IMR-90 (cell line): ENCODE results near the gene MGAT4A. TPM values are rescaled to one million over a fixed set of nuclear protein-coding genes. Genes with fewer than 3 reads are reported as not detected.

Experiments used
- ATAC-seq: fragments of 200-7000 bp; cut with Tn5 transposase; 2 replicates; pipeline ENCODE4 v1.9.1; 2020; ENCODE audit warnings: low read depth, mild to moderate bottlenecking, moderate library complexity
- BruUV-seq: library from RNA; stranded (reverse); fragments of 400-500 nt; replicated peaks from 2 replicates; lab custom pipeline; 2021; lab: Mats Ljungman, UMichigan
- CTCF ChIA-PET: fragments of 300-600 bp; formaldehyde crosslinking; extraction: SDS; loops from one replicate; lab custom pipeline; 2021; ENCODE audit warnings: antibody characterized with exemption; lab: Yijun Ruan, JAX
- POLR2A ChIA-PET: fragments of 300-600 bp; sonication (Branson Sonifier 250); formaldehyde crosslinking; loops from one replicate; lab custom pipeline; 2022; ENCODE audit warnings: antibody characterized with exemption; ENCODE audit not compliant: unreplicated experiment; lab: Charles Lee
- DNase-seq: peaks from one replicate; pipeline ENCODE4 v3.0.0; 2013
- H2AFZ ChIP-seq: replicated peaks from 2 replicates; pipeline ENCODE3; 2013; ENCODE audit warnings: low read length, mild to moderate bottlenecking; ENCODE audit not compliant: poor library complexity
- H2AK5ac ChIP-seq: 2 replicates; pipeline ENCODE4 v1.6.1; 2013; ENCODE audit warnings: low read depth, low read length, inconsistent platforms
- H2AK9ac ChIP-seq: replicated peaks from 2 replicates; pipeline ENCODE3; 2013; ENCODE audit warnings: mild to moderate bottlenecking, low read depth, low read length, moderate library complexity; ENCODE audit not compliant: poor library complexity
- H2BK120ac ChIP-seq: 2 replicates; pipeline ENCODE4 v1.6.1; 2013; ENCODE audit warnings: low read depth, low read length, inconsistent platforms
- H2BK15ac ChIP-seq: 3 replicates; pipeline ENCODE4 v1.6.1; 2013; ENCODE audit warnings: low read depth, low read length, inconsistent platforms
- H2BK20ac ChIP-seq: 2 replicates; pipeline ENCODE4 v1.6.1; 2013; ENCODE audit warnings: low read depth, mild to moderate bottlenecking, inconsistent platforms, low read length, moderate library complexity
- H2BK5ac ChIP-seq: 2 replicates; pipeline ENCODE4 v1.6.1; 2013; ENCODE audit warnings: mild to moderate bottlenecking, low read depth, low read length, inconsistent platforms; ENCODE audit not compliant: poor library complexity, severe bottlenecking
- H3K14ac ChIP-seq: replicated peaks from 2 replicates; pipeline ENCODE4 v1.6.1; 2013; ENCODE audit warnings: low read depth, low read length, inconsistent platforms
- H3K18ac ChIP-seq: 2 replicates; pipeline ENCODE4 v1.6.1; 2013; ENCODE audit warnings: low read depth, low read length, control low read depth
- H3K23ac ChIP-seq: 2 replicates; pipeline ENCODE4 v1.6.1; 2013; ENCODE audit warnings: low read depth, low read length, inconsistent platforms
- H3K27ac ChIP-seq: 2 replicates; pipeline ENCODE4 v1.5.1; 2013; ENCODE audit warnings: mild to moderate bottlenecking, control low read depth, low read length; ENCODE audit not compliant: insufficient read depth
- H3K27me3 ChIP-seq: 2 replicates; pipeline ENCODE4 v1.6.1; 2013; ENCODE audit warnings: low read length; ENCODE audit not compliant: control insufficient read depth, insufficient read depth
- H3K36me3 ChIP-seq: 2 replicates; pipeline ENCODE4 v1.6.1; 2013; ENCODE audit warnings: low read length, mixed read lengths; ENCODE audit not compliant: control insufficient read depth, insufficient read depth
- H3K4ac ChIP-seq: 2 replicates; pipeline ENCODE4 v1.6.1; 2013; ENCODE audit warnings: low read depth, low read length, inconsistent platforms
- H3K4me1 ChIP-seq: 2 replicates; pipeline ENCODE4 v1.6.1; 2013; ENCODE audit warnings: low read length, mixed read lengths; ENCODE audit not compliant: control insufficient read depth, insufficient read depth
- H3K4me2 ChIP-seq: 2 replicates; pipeline ENCODE4 v1.6.1; 2013; ENCODE audit warnings: low read depth, mild to moderate bottlenecking, control low read depth, low read length, moderate library complexity
- H3K4me3 ChIP-seq: 2 replicates; pipeline ENCODE4 v1.5.1; 2013; ENCODE audit warnings: low read depth, mild to moderate bottlenecking, control low read depth, low read length, moderate library complexity; ENCODE audit not compliant: insufficient read depth
- H3K56ac ChIP-seq: 2 replicates; pipeline ENCODE4 v1.6.1; 2013; ENCODE audit warnings: low read length, inconsistent platforms; ENCODE audit not compliant: insufficient read depth; ENCODE audit errors: extremely low read depth
- H3K79me1 ChIP-seq, 2 experiments: 2 replicates each; pipeline ENCODE4 v1.6.1; 2013; ENCODE audit warnings: low read length in 2 of 2, inconsistent platforms in 1 of 2, low read depth in 1 of 2
- H3K9ac ChIP-seq: 2 replicates; pipeline ENCODE4 v1.6.1; 2013; ENCODE audit warnings: low read depth, low read length, control low read depth
- H3K9me1 ChIP-seq: 2 replicates; pipeline ENCODE4 v1.6.1; 2013; ENCODE audit warnings: low read length, inconsistent platforms; ENCODE audit not compliant: insufficient read depth
- H3K9me3 ChIP-seq: 2 replicates; pipeline ENCODE4 v1.6.1; 2013; ENCODE audit warnings: low read length; ENCODE audit not compliant: control insufficient read depth, insufficient read depth
- H4K20me1 ChIP-seq: 2 replicates; pipeline ENCODE4 v1.6.1; 2013; ENCODE audit warnings: low read length, inconsistent platforms; ENCODE audit not compliant: insufficient read depth
- H4K5ac ChIP-seq: 2 replicates; pipeline ENCODE4 v1.6.1; 2013; ENCODE audit warnings: mild to moderate bottlenecking, low read depth, low read length, control low read depth
- H4K8ac ChIP-seq, 2 experiments: 2 replicates each; pipeline ENCODE4 v1.6.1; 2013; ENCODE audit warnings: low read depth in 2 of 2, low read length in 2 of 2, control low read depth in 1 of 2, inconsistent platforms in 1 of 2
- H4K91ac ChIP-seq: 2 replicates; pipeline ENCODE4 v1.6.1; 2013; ENCODE audit warnings: low read depth, low read length, inconsistent platforms; ENCODE audit not compliant: insufficient read depth
- BHLHE40 ChIP-seq: fragments of 150-350 bp; IDR thresholded peaks from 2 replicates; pipeline ENCODE4 v1.6.1; 2016; ENCODE audit warnings: mild to moderate bottlenecking, low read depth, low read length
- CEBPB ChIP-seq: IDR thresholded peaks from 2 replicates; pipeline ENCODE4 v1.6.1; 2012; ENCODE audit warnings: low read depth, low read length, improper control_type of control experiment
- CHD1 ChIP-seq: IDR thresholded peaks from 2 replicates; pipeline ENCODE4 v1.6.1; 2012; ENCODE audit warnings: low read depth, low read length, improper control_type of control experiment
- FOS ChIP-seq: fragments of 150-350 bp; IDR thresholded peaks from 2 replicates; pipeline ENCODE4 v1.6.1; 2016; ENCODE audit warnings: low read depth, low read length
- MAFK ChIP-seq: IDR thresholded peaks from 2 replicates; pipeline ENCODE4 v1.6.1; 2012; ENCODE audit warnings: low read depth, low read length, improper control_type of control experiment
- MAZ ChIP-seq: IDR thresholded peaks from 2 replicates; pipeline ENCODE4 v1.6.1; 2012; ENCODE audit warnings: low read depth, mild to moderate bottlenecking, low read length, improper control_type of control experiment, moderate library complexity, borderline replicate concordance
- MXI1 ChIP-seq: IDR thresholded peaks from 2 replicates; pipeline ENCODE4 v1.6.1; 2012; ENCODE audit warnings: low read depth, mild to moderate bottlenecking, low read length, moderate library complexity, borderline replicate concordance
- NFE2L2 ChIP-seq: fragments of 150-350 bp; IDR thresholded peaks from 2 replicates; pipeline ENCODE4 v1.6.1; 2016; ENCODE audit warnings: low read depth, mild to moderate bottlenecking, low read length
- POLR2A ChIP-seq: IDR thresholded peaks from 2 replicates; pipeline ENCODE4 v1.6.1; 2012; ENCODE audit warnings: mild to moderate bottlenecking, low read depth, low read length
- RAD21 ChIP-seq: IDR thresholded peaks from 2 replicates; pipeline ENCODE4 v1.6.1; 2012; ENCODE audit warnings: low read length, improper control_type of control experiment
- RCOR1 ChIP-seq: IDR thresholded peaks from 2 replicates; pipeline ENCODE4 v1.6.1; 2012; ENCODE audit warnings: mild to moderate bottlenecking, low read length, improper control_type of control experiment; ENCODE audit not compliant: insufficient replicate concordance
- RFX5 ChIP-seq: IDR thresholded peaks from 2 replicates; pipeline ENCODE4 v1.8.0; 2012; ENCODE audit warnings: low read depth, mild to moderate bottlenecking, low read length, moderate library complexity
- SMC3 ChIP-seq: fragments of 150-350 bp; IDR thresholded peaks from 2 replicates; pipeline ENCODE4 v1.6.1; 2016; ENCODE audit warnings: low read depth, mild to moderate bottlenecking, antibody characterized with exemption, low read length, moderate library complexity
- WGBS, 2 experiments: methylation state at CpG; one replicate each; pipeline versions ENCODE4 v1.1.5 to v1.1.7; 2013; ENCODE audit warnings: missing lambda C conversion rate in 2 of 2; ENCODE audit not compliant: insufficient read length in 1 of 2; ENCODE audit errors: extremely low coverage in 2 of 2; 5-methylcytosine and 5-hydroxymethylcytosine counted together
- dilution Hi-C: fragments of 300-500 bp; cut with HindIII; formaldehyde crosslinking; loops from one replicate; pipeline ENCODE4 v1.14.3; 2018; ENCODE audit warnings: low sequenced_read_pairs; ENCODE audit not compliant: unreplicated experiment
- in situ Hi-C: fragments of 300-500 bp; cut with MboI; formaldehyde crosslinking; loops from 3 replicates; pipeline ENCODE4 v1.14.3; 2019; ENCODE audit warnings: low sequenced_read_pairs, inconsistent platforms, mixed read lengths
- intact Hi-C: fragments of 100-400 bp; cut with micrococcal nuclease; formaldehyde crosslinking; loops from 2 replicates; pipeline ENCODE4 v1.10.0; 2022
- polyA plus RNA-seq, 3 experiments: library from polyadenylated mRNA; depleted of rRNA; stranded (reverse); fragments of >200 nt; gene quantifications; 2 replicates each; pipeline ENCODE4 v1.2.3, GENCODE V29; 2012; ENCODE audit warnings: low replicate concordance in 1 of 3
- total RNA-seq: library from RNA; depleted of rRNA; stranded (reverse); fragments of >200 nt; gene quantifications from 2 replicates; pipeline ENCODE4 v1.2.3, GENCODE V29; 2012
- TF ChIP-seq, protein P1 (sequence below): conservative IDR thresholded peaks from 2 replicates; pipeline ENCODE4 v1.5.1; 2012; ENCODE audit warnings: mild to moderate bottlenecking, low read depth, low read length, improper control_type of control experiment
- TF ChIP-seq, protein P2 (sequence below): fragments of 150-350 bp; IDR thresholded peaks from 2 replicates; pipeline ENCODE4 v1.6.1; 2017; ENCODE audit warnings: mild to moderate bottlenecking, antibody characterized with exemption, low read length, low read depth
- TF ChIP-seq, protein P3 (sequence below): fragments of 150-350 bp; IDR thresholded peaks from 2 replicates; pipeline ENCODE4 v1.6.1; 2016; ENCODE audit warnings: low read depth, mild to moderate bottlenecking, low read length, moderate library complexity, borderline replicate concordance

MGAT4A gene
- total and polyA plus RNA-seq, 2 of the 4 experiments (the other 2 are of a cell fraction), result under 0.01 TPM; not detected in 1

DNA sequence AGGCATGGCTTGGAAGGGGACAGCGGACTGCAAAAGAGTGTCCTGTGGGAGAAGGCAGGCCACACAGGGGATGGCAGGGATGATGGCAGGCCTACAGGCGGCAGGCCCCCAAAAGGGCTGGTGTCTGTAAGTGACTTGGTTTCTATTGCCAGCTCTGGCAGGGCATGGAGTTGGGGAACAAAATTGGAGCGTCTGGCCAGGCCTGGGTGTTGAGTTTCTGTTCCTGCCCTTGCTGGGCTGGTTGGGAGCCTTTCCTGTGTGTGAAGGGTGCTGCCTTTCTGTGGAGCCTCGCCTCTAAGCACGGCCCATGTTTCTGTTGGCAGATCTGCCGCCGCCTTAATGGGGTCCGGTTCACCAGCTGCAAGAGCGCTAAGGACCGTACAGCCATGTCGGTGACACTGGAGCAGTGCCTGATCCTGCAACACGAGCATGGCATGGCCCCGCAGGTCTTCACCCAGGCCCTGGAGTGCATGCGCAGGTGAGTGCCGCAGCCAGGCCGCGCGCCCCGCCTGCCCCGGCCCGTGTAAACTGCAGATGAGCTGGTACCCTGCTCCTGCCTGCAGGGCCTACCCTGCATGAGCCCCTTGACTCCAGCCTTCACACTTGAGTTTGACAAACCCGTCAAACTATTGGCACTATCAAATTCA is 154.1 kb downstream of the MGAT4A start:
- Histone ChIP-seq H3K27ac (no peak overlapping the region), H4K8ac (no peak overlapping the region)
- CTCF ChIA-PET, result no interaction called here

More for the DNA sequence above, 154.1 kb downstream of the MGAT4A start:
- Histone ChIP-seq H2AK5ac (no peak overlapping the region), H3K9me3 (no peaks in the 10 kb centered on the region), H4K5ac (no peak overlapping the region), H3K4me3 (no peak overlapping the region), H3K27me3 (no peaks in the 10 kb centered on the region), H3K9ac (no peak overlapping the region), H3K9me1 (no peaks in the 10 kb centered on the region; the same call in 1 of the 2 replicates), H2AFZ (peak overlapping the region; percentile 29), H2AK9ac (no peak overlapping the region), H3K14ac (no peak overlapping the region), H3K18ac (no peak overlapping the region), H4K91ac (no peak overlapping the region), H3K4ac (no peak overlapping the region), H4K20me1 (no peaks in the 10 kb centered on the region), H2BK120ac (no peak overlapping the region), H3K56ac (no peak overlapping the region), H3K4me2 (no peak overlapping the region), H3K4me1 (no peaks in the 10 kb centered on the region), H3K79me1 (no peaks in the 10 kb centered on the region), H3K23ac (no peak overlapping the region), H2BK20ac (no peak overlapping the region), H3K36me3 (peaks cover 23% of the 10 kb centered on the region), H2BK5ac (no peak overlapping the region), H2BK15ac (no peak overlapping the region)
- dilution Hi-C loops (no loop called here), in situ Hi-C loops (no loop called here), intact Hi-C loops (no loop called here)
- TF ChIP-seq, protein P1, sequence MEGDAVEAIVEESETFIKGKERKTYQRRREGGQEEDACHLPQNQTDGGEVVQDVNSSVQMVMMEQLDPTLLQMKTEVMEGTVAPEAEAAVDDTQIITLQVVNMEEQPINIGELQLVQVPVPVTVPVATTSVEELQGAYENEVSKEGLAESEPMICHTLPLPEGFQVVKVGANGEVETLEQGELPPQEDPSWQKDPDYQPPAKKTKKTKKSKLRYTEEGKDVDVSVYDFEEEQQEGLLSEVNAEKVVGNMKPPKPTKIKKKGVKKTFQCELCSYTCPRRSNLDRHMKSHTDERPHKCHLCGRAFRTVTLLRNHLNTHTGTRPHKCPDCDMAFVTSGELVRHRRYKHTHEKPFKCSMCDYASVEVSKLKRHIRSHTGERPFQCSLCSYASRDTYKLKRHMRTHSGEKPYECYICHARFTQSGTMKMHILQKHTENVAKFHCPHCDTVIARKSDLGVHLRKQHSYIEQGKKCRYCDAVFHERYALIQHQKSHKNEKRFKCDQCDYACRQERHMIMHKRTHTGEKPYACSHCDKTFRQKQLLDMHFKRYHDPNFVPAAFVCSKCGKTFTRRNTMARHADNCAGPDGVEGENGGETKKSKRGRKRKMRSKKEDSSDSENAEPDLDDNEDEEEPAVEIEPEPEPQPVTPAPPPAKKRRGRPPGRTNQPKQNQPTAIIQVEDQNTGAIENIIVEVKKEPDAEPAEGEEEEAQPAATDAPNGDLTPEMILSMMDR, result no peak
- TF ChIP-seq, protein P2, sequence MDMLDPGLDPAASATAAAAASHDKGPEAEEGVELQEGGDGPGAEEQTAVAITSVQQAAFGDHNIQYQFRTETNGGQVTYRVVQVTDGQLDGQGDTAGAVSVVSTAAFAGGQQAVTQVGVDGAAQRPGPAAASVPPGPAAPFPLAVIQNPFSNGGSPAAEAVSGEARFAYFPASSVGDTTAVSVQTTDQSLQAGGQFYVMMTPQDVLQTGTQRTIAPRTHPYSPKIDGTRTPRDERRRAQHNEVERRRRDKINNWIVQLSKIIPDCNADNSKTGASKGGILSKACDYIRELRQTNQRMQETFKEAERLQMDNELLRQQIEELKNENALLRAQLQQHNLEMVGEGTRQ, result no peak
- TF ChIP-seq MAZ, result no peak
- TF ChIP-seq POLR2A, result no peak
- no peak for TF ChIP-seq RCOR1
- no peak for TF ChIP-seq CEBPB
- no peak for TF ChIP-seq MAFK
- no peak for TF ChIP-seq MXI1
- TF ChIP-seq FOS, result no peak
- no peak for TF ChIP-seq CHD1
- no peak for TF ChIP-seq BHLHE40
- TF ChIP-seq NFE2L2, result no peak
- TF ChIP-seq, protein P3, sequence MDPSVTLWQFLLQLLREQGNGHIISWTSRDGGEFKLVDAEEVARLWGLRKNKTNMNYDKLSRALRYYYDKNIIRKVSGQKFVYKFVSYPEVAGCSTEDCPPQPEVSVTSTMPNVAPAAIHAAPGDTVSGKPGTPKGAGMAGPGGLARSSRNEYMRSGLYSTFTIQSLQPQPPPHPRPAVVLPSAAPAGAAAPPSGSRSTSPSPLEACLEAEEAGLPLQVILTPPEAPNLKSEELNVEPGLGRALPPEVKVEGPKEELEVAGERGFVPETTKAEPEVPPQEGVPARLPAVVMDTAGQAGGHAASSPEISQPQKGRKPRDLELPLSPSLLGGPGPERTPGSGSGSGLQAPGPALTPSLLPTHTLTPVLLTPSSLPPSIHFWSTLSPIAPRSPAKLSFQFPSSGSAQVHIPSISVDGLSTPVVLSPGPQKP, result no peak
- TF ChIP-seq RFX5, result no peak
- no peak for TF ChIP-seq SMC3
- TF ChIP-seq RAD21, result no peak
- no peak for ATAC-seq
- WGBS, 2 experiments, result 95% methylated on average over 14 of the region's 22 CpGs; no CpG with 5 or more reads in 1 of the 2 experiments
- no TSS peak for BruUV-seq
- DNase-seq, result no peak
- POLR2A ChIA-PET, result no interaction called here
